Hematopoietic multipotent progenitor cell treated with erythropoietin and hydrocortisone succinate and interleukin-3 and kit ligand, for 17 days (in vitro differentiated cells): Measurements from ENCODE around the gene DIP2B.
"Not testable (repeated sequence)": the region's sequence is repeated elsewhere in the genome, so short reads cannot be mapped to it uniquely, and the experiment has no call there.

ENCODE experiments used
- DNase-seq: peaks from one replicate; pipeline ENCODE4 v3.0.0-alpha.2; 2015; ENCODE audit warnings: low spot score

DIP2B gene

GRCh38 chr12:50504798-50505674, at the start of gene DIP2B:
Gene DIP2B (plus strand): TSS chr12:50504985. CDS start chr12:50505141, 156 bp downstream.
- DNase-seq = peak; percentile 91

GRCh38 chr12:50458606-50459005, 46.2 kb upstream of the DIP2B start:
- DNase-seq = no peak

GRCh38 chr12:50467439-50467838, 37.3 kb upstream of the DIP2B start:
- DNase-seq = no peak

- no peak for DNase-seq
Measured at GRCh38 chr12:50477241-50477832, 27.4 kb upstream of the DIP2B start.

- DNase-seq = no peak
Measured at GRCh38 chr12:50482571-50482970, 22.2 kb upstream of the DIP2B start.

- no peak for DNase-seq
Measured at GRCh38 chr12:50483488-50483887, 21.3 kb upstream of the DIP2B start.

GRCh38 chr12:50488801-50489200, 16.0 kb upstream of the DIP2B start:
- no peak for DNase-seq

GRCh38 chr12:50498119-50498518, 6.7 kb upstream of the DIP2B start:
- DNase-seq = not testable (repeated sequence)

GRCh38 chr12:50505675-50506530, 1.1 kb downstream of the DIP2B start:
- DNase-seq = peak; percentile 18

GRCh38 chr12:50506753-50507473, 2.1 kb downstream of the DIP2B start:
- no peak for DNase-seq

- DNase-seq = no peak
Measured at GRCh38 chr12:50507474-50507838, 2.7 kb downstream of the DIP2B start.

GRCh38 chr12:50507930-50508329, 3.1 kb downstream of the DIP2B start:
- no peak for DNase-seq

GRCh38 chr12:50508414-50508813, 3.6 kb downstream of the DIP2B start:
- no peak for DNase-seq

- DNase-seq = no peak
Measured at GRCh38 chr12:50508970-50509663, 4.3 kb downstream of the DIP2B start.

GRCh38 chr12:50514526-50515276, 9.9 kb downstream of the DIP2B start:
- DNase-seq = no peak

- DNase-seq = no peak
Measured at GRCh38 chr12:50515587-50515986, 10.8 kb downstream of the DIP2B start.

- no peak for DNase-seq
Measured at GRCh38 chr12:50517421-50518048, 12.8 kb downstream of the DIP2B start.

- no peak for DNase-seq
Measured at GRCh38 chr12:50518090-50518489, 13.3 kb downstream of the DIP2B start.

GRCh38 chr12:50519353-50519752, 14.6 kb downstream of the DIP2B start:
- no peak for DNase-seq
